GM18505 (cell line): Measurements from ENCODE around the gene GJA9.

Source experiments
- ATAC-seq: cut with Tn5 transposase; IDR thresholded peaks from one replicate; pipeline ENCODE4 v1.9.1; 2021; ENCODE audit not compliant: unreplicated experiment
- POLR2A ChIP-seq: IDR thresholded peaks from 4 replicates; pipeline ENCODE4 v1.6.1; 2011; ENCODE audit warnings: borderline replicate concordance; ENCODE audit not compliant: insufficient read depth, insufficient read length; ENCODE audit errors: extremely low read depth

GJA9 gene

DNA sequence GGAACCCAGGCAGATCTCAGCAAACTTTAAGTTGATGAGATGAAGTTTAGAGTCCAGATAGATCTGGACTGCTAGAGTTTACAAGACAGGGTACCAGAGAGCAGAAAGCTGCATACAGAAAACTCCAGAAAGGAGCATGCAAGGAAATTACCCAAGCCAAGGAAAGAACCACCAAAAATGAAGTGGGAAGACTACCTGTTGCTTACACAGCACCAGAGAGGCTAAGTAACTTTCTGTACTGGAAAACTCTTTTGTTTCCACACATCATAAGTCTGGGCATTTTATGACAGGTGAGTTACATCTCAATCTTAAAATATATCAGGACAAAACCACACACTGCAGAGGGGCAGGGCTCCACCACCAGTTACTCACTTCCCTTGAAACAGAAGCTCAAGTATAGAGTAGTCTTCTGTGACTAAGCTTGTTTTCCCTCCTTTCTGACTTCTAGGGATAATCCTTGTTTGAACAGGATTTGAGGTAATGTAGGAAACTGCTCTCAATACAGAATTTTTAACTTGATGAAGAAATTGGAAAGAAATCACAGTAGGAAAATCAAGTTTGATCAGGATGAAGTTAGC, 17.4 kb upstream of the GJA9 start:
- ATAC-seq: no peak
- no peak for TF ChIP-seq POLR2A

DNA sequence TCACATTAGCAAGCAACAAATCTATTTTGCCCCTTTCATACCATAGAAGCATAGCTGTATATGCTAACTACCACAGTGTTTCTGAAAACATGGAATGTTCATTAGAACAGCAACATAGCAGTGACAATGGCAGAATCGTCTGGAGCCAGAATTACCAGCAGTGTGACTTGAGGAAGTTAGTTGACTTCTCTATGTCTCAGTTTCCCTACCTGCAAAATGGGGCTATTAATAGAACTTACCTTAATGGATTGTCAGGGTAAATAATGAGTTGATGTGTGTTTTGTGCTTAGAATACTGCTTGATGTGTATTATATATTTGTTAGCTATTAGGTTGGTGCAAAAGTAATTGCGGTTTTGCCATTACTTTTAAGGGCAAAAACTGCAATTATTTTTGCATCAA, 14.8 kb upstream of the GJA9 start:
- no peak for ATAC-seq
- no peak for TF ChIP-seq POLR2A

DNA sequence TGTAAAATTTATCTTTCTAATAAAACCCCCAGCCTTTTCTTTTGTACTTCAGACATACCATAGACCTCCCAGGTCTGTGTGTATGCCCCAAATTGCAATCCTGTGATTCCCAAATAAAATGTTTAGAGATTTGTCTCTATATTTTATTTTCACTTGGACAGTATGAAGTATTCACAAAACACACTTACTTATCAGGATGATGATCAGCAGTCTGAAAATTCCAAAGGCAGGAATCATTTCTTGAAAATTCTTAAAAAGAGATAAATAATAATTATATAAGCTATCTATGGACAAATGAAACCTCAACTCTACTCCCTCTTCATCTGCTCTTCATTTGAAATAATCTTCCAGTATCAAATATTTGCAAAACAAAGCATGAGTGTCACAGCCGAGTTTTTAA, 11.6 kb upstream of the GJA9 start:
- no peak for TF ChIP-seq POLR2A
- ATAC-seq: no peak

DNA sequence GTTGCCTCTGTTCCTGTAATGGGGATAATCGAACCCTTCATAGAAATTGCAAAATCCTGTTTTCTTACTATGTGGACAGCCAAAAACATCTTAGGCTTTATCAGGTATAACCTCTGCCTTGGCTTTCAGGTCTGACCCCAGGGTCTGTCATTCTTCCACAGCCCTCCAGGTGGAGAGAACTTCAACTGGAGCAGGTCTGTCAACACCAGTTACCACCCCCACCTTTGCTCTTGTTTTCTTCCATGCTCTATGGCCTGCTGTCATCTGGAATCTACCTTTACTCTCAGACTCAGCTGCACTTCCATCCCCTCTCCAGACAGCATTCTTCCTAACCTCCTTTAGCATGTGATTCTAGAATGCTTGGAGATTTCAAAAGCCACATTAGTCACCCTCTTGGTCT, 10.4 kb upstream of the GJA9 start:
- ATAC-seq: no peak
- no peak for TF ChIP-seq POLR2A

DNA sequence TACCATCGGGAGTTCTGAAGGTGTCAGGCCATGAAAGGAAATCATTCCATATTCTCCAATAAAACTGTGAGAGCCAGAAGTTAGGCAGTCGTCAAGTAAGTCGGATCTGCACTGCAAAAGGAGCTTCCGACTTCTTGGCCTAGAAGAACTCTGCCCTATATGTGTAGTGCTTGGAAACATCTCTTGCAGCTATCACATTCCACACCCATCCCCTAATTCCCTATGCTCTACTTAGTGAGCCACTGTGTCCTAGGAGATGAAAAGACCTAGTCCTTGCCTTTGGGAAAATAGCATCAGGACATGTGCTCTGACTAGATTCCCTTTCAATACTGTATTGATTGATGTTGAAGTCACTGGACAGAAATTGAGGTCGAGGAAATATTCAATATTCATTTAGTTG, 8.2 kb upstream of the GJA9 start:
- ATAC-seq: no peak
- TF ChIP-seq POLR2A: no peak

DNA sequence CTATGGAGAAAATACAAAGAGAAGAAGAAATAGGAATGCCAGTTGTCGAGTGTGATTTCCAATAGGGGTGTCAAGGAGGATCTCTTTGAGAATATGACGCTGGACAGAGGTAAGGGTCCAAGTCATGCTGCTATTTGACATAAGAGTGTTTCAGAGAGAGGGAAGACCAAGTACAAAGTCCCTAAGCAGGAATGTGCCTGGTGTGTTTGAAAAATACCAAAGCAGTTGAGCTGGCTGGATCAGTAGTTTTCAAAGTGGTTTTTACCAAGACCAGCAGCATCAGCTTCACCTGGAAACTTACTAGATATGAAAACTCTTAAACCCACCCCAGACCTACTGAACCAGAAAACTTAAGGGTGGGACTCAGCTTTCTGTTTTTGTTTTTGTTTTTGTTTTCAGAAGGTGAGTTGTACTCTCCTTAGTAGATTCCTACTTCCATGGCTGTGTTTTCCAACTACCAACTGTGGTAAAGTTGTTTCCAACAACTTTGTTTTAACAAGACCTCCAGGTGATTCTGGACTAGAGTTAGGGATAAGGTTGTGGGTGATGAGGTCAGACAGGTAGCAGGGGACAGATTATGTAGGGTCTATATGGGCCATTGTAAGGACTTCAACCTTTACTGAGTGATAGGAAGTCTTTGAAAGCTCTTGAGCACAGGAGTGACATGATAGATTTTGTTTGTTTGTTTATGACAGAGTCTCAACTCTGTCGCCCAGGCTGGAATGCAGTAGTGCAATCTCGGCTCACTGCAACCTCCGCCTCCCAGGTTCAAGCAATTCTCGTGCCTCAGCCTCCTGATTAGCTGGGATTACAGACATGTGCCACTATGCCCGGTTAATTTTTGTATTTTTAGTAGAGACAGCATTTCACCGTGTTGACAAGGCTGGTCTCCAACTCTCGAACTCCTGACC, 7.3 kb upstream of the GJA9 start:
- TF ChIP-seq POLR2A: no peak
- ATAC-seq: no peak

DNA sequence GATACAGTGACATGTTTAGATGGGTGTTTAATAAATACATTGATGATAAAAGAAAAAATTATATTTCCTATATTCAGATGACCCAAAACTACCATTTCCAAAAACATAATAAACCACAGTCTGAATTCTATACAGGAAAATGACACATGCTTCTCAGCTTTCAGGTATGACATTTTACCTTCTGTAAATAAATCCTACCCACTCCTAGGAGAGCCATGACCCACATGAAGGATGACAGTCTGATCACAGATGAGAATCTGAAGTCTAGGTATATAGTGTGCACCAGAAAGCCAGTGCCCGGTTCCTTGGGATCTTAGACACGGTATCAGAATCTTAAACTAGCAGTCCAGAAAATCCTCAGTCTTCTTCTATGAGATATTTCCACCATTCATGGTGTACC, 3.7 kb upstream of the GJA9 start:
- no peak for TF ChIP-seq POLR2A
- no peak for ATAC-seq

DNA sequence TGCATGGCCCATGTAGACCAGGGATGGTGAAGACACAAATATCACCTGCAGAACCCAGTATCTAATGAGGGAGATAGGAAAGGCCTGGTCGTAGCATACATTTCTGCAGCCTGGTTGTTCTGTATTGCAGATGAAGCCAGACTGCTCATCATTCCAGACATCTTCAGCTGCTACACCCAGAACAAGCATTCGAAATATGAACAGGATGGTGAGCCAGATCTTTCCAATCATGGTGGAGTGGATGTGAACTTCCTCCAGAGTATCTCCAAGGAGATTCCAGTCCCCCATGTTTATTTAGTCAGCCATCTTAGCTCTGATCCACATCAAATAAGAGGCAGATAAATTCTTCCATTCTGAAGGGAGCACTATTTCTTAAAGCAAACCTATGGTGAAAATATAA, 5.6 kb downstream of the GJA9 start:
- no peak for TF ChIP-seq POLR2A
- ATAC-seq: no peak

DNA sequence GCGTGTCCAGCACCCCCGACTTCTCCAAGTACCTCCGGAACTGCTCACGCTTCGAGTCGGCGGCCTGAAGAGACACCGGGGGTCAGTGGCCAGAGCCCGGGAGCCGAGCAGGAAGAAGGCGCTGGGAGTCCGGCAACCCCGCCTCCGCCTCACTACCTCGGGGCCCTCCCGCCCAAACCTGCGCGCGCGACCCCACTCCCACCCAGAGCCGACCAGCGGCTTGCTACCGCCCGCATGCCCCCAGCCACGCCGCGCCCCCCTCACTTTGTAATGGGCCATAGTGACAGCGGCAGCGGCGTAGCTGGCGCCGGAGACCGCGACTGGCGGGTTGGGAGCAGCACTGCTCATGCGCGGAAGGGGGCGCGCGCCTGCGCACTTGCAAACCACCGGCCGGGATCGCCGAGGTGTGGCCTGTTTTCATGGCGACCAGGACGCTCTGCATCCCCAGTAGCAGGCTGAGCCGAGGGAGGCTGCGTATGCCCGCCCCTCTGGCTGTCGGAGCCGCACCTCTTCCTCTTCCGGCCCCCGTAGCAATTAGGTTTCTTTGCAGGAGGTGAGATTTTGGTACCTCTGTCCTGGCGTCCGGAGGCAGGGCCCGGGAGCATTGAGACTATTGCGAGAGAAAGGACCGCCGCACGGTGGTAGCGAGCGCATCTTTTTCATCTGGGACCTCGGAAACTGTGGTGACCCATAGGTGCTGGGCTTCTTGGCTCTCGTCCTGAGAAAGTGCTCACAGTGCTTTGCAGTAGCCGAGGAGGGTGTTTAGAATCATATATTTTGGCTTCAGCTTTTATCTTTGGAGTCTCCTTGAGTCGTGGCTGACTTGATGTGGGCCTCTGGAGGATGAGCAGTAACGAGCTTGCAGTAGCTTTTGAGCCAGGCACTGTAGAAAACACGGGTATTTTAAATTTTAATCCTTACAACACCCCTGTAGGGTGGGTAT, 8.1 kb downstream of the GJA9 start, which contains the start of gene MYCBP:
Gene MYCBP, minus strand, starts transcription at position 322 of the 943 bp plus-strand sequence. Its CDS starts 43 bp downstream, at position 279.
- TF ChIP-seq POLR2A: peak; percentile 91

DNA sequence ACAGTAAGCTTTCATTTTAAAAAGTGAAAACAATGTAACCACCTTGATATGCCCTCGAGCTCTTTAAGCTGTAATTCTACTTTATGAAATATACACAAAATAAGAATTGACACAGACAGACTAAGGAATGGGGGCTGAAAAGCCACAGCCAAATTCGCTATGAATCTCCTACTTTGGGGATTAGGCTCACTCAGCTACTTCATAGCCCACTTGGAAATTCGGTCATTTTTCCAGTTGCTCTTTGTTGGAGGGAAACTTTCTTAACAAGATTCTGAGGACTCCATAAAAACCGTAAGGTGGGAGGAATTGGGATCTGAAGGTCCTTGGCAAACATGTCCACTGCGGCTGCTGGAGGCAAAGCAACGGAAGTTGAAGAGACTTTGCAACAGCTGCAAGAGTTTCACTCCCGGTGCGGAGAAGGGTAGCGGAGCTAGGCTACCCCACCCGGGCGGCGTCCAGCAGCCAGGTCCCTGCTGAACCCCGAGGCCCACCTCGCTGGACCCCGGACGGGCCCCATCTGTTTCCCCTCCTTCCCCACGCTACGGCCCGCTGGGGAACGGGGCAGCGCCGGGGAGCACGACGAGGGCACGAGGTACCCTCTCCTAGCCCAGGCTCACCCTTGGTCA, 8.9 kb downstream of the GJA9 start:
- peak; percentile 21 for ATAC-seq
- no peak for TF ChIP-seq POLR2A

More for the DNA sequence above, 8.1 kb downstream of the GJA9 start, which contains the start of gene MYCBP:
- ATAC-seq: peak; percentile 96

DNA sequence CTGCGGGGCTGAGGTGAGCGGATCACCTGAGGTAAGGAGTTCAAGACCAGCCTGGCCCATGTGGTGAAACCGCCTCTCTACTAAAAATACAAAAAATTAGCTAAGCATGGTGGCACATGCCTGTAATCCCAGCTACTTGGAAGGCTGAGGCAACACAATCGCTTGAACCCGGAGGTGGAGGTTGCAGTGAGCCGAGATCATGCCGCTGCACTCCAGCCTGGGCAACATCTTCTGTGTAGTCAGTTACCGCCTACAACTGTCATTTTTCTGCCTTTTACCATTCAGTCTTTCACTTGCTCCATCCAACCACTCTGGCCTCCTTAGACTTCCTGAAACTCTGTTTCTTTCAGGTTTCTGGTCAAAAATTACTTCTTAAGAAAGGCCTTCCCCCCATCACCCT, 10.4 kb downstream of the GJA9 start:
- no peak for TF ChIP-seq POLR2A

DNA sequence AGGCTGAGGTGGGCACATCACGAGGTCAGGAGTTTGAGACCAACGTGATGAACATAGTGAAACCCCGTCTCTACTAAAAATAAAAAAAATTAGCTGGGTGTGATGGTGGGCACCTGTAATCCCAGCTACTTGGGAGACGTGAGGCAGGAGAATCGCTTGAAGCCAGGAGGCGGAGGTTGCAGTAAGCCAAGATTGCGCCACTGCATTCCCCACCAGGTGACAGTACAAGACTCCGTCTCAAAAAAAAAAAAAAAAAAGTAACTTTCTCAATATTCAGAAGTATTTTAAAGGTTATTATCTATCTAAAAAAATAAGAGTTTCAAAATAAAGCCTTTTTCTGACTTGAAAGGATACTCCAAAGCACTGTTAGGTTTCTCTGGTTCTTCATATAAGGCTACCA, 14.2 kb downstream of the GJA9 start:
- ATAC-seq: no peak
- no peak for TF ChIP-seq POLR2A

More for the DNA sequence above, 10.4 kb downstream of the GJA9 start:
- no peak for ATAC-seq

DNA sequence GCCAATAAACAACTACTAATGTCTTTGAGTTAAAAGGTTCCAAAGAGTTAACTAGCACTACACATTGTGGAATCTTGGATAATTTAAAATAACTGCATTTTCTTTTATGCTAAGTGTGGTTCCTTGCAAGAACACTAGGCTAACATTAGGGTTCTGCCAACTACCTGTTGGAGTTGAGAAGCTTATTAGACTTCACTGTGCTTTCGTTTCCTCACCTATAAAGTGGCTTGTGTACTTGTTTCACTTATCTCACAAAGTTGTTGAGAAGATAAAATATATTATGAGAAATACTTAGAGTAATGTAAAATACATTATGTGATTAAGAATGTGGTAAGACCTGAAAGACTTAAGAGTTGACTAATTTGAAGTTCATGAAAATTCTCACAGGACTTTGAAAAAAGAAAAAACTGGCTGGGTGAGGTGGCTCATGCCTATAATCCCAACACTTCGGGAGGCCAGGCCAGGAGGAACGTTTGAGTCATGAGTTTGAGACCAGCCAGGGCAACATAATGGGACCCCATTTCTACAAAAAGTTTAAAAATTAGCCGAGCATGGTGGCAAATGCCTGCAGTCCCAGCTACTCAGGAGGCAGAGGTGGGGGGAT, 16.2 kb downstream of the GJA9 start:
- no peak for TF ChIP-seq POLR2A
- ATAC-seq: no peak

DNA sequence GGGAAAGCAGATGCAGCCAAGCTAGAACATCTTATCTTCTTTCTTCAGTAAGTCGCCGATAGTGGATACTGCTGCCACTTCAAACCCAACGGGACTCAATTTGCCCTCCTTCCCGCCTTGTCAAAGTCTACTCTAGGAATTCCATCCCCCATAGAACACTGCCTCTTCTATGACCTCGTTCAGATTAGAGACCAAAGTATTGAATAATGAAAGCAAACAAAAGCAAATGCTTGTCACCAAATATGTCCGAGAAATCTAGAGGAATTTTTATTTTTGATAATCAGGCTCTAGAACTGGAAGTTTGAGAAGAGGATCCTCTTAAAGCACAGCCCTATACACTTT, 21.0 kb downstream of the GJA9 start:
- ATAC-seq: no peak
- TF ChIP-seq POLR2A: no peak
